ENCODE results near the gene FCRLB. TPM values are rescaled to one million over a fixed set of nuclear protein-coding genes. Genes with fewer than 3 reads are reported as not detected.

Gene FCRLB
- total RNA-seq, 2 experiments from 2014 or later, result not detected

GRCh38 chr1:161731241-161731640 lies 9.9 kb downstream of the FCRLB start:
- H3K27me3 Mint-ChIP-seq, result peaks cover 31% of the 10 kb centered on the region
- no peaks in the 10 kb centered on the region for H3K36me3 Mint-ChIP-seq (ENCODE audit: low read depth)
- ChIA-PET CTCF (no interaction called here), POLR2A (no interaction called here)
- no peaks in the 10 kb centered on the region for H3K9me3 Mint-ChIP-seq (ENCODE audit: low read depth)
- H3K27ac Mint-ChIP-seq, result no peak overlapping the region
- no peak overlapping the region for H3K4me3 Mint-ChIP-seq
- no peak for ATAC-seq
- peaks cover 45% of the 10 kb centered on the region for H3K4me1 Mint-ChIP-seq
- intact Hi-C loops (cut with DNase I, micrococcal nuclease), result loop anchor here in 1 of 2 experiments (2.0 kb wide), 1 partner anchor 14 kb away; no protein-coding TSS in a partner anchor
- no peak for DNase-seq

DNA sequence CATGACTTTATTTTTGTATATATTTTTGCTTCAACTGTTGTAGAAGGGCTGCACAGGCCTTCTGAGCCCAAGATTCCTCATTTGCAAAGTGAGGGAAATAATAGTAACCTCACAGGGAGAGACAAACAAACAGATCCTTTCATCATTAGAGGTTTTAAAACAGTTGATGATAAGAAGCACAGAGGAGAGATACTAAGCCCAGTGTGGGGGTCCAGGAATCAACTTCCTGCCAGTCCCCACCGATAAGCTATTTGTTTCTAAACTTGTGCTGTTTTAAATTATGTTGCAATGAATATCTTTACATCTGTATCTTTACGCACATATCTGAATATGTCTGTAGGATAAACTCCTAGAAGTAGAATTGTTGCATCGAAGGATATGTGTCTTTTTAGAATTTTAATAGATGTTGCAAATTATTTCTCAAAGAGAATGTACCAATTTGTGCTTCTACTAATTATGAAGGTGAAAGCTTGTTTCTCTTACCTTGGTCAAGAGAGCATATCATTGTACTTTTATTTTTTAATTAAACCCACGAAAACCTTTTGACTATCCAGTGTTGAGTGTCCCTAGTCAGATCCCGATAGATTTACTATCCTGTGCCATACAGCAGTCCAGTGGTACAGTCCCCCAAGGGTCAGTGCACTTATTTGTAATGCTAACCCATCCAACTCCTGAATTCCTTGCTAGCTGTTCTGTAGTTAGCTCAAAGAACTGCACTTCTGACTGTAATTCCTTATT lies 10.8 kb downstream of the FCRLB start:
- peaks cover 33% of the 10 kb centered on the region for H3K27me3 Mint-ChIP-seq
- no peak overlapping the region for H3K4me3 Mint-ChIP-seq
- H3K4me1 Mint-ChIP-seq, result peaks cover 50% of the 10 kb centered on the region
- DNase-seq, result no peak
- no peak overlapping the region for H3K27ac Mint-ChIP-seq
- H3K9me3 Mint-ChIP-seq (ENCODE audit: low read depth), result no peaks in the 10 kb centered on the region
- ATAC-seq, result no peak
- H3K36me3 Mint-ChIP-seq (ENCODE audit: low read depth), result no peaks in the 10 kb centered on the region
- CTCF ChIA-PET, result interaction anchor here (0.9 to 1.9 kb wide), 3 partner anchors 10 to 60 kb away, joined by 3 to 4 read pairs (median 3); partner anchors contain the start of gene DUSP12
- intact Hi-C loops (cut with DNase I, micrococcal nuclease), result loop anchor here in 1 of 2 experiments (2.0 kb wide), 1 partner anchor 13 kb away; no protein-coding TSS in a partner anchor
- POLR2A ChIA-PET, result no interaction called here

GRCh38 chr1:161733526-161733925 lies 12.2 kb downstream of the FCRLB start:
- Mint-ChIP-seq H3K9me3 (ENCODE audit: low read depth) (no peaks in the 10 kb centered on the region), H3K36me3 (ENCODE audit: low read depth) (no peaks in the 10 kb centered on the region), H3K27ac (no peak overlapping the region), H3K27me3 (peaks cover 31% of the 10 kb centered on the region), H3K4me1 (peaks cover 37% of the 10 kb centered on the region), H3K4me3 (no peak overlapping the region)
- ChIA-PET CTCF (interaction anchor here (0.7 to 1.9 kb wide), 5 partner anchors 8 to 245 kb away, joined by 3 to 4 read pairs (median 3); partner anchors contain the start of gene DUSP12), POLR2A (no interaction called here)
- intact Hi-C loops (cut with DNase I, micrococcal nuclease), result no loop called here
- ATAC-seq (no peak), DNase-seq (no peak)

GRCh38 chr1:161735837-161736236 lies 14.5 kb downstream of the FCRLB start:
- DNase-seq, result no peak
- Mint-ChIP-seq H3K27ac (no peak overlapping the region), H3K4me1 (peaks cover 22% of the 10 kb centered on the region), H3K36me3 (ENCODE audit: low read depth) (no peaks in the 10 kb centered on the region), H3K9me3 (ENCODE audit: low read depth) (no peaks in the 10 kb centered on the region), H3K4me3 (no peak overlapping the region), H3K27me3 (peaks cover 27% of the 10 kb centered on the region)
- intact Hi-C loops (cut with DNase I, micrococcal nuclease), result loop anchor here in 1 of 2 experiments (5.0 kb wide), 1 partner anchor 34 kb away; no protein-coding TSS in a partner anchor
- no peak for ATAC-seq
- POLR2A ChIA-PET, result no interaction called here
- CTCF ChIA-PET, result interaction anchor here (0.8 kb wide), 1 partner anchor 14 kb away, joined by 3 read pairs; the partner anchor contains the start of gene DUSP12

GRCh38 chr1:161736335-161736969 lies 15.1 kb downstream of the FCRLB start:
- POLR2A ChIA-PET, result no interaction called here
- Mint-ChIP-seq H3K4me1 (peaks cover 19% of the 10 kb centered on the region), H3K4me3 (no peak overlapping the region), H3K9me3 (ENCODE audit: low read depth) (no peaks in the 10 kb centered on the region), H3K27ac (no peak overlapping the region), H3K36me3 (ENCODE audit: low read depth) (no peaks in the 10 kb centered on the region), H3K27me3 (peaks cover 23% of the 10 kb centered on the region)
- CTCF ChIA-PET, result interaction anchor here (0.7 to 3.9 kb wide), 4 partner anchors 11 to 249 kb away, joined by 3 to 25 read pairs (median 4); partner anchors contain the start of genes DUSP12 and FCRLB
- peak; percentile 57 for DNase-seq
- intact Hi-C loops (cut with DNase I, micrococcal nuclease), result loop anchor here in 1 of 2 experiments (5.0 kb wide), 1 partner anchor 34 kb away; no protein-coding TSS in a partner anchor
- peak; percentile 64 for ATAC-seq

DNA sequence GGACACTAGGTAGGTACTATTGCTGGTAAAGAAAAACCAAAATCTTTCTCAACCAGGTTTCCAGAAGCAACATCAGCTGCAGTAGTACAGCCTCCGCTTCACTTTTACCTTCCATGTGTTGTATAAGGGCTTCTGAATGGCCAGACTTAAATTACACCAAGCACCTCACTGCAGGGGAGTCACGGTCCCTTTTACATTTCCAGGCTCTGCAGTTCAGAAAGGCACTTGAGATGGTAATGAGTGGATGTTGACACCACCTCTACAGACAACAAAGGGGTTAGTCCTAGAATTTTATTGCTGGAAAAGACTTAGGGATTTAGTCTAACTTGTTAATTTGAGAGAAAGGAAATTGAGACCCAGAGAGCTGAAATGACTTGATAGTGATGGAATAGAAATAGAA lies 16.3 kb downstream of the FCRLB start:
- intact Hi-C loops (cut with DNase I, micrococcal nuclease), result loop anchor here in 1 of 2 experiments (5.0 kb wide), 1 partner anchor 35 kb away; no protein-coding TSS in a partner anchor
- no peak for DNase-seq
- peaks cover 18% of the 10 kb centered on the region for H3K27me3 Mint-ChIP-seq
- no peaks in the 10 kb centered on the region for H3K9me3 Mint-ChIP-seq (ENCODE audit: low read depth)
- ChIA-PET POLR2A (interaction anchor here (0.6 kb wide), 1 partner anchor 12 kb away, joined by 6 read pairs; no protein-coding TSS in a partner anchor), CTCF (interaction anchor here (0.9 to 3.9 kb wide), 4 partner anchors 12 to 250 kb away, joined by 3 to 25 read pairs (median 5); partner anchors contain the start of genes DUSP12 and FCRLB)
- H3K27ac Mint-ChIP-seq, result no peak overlapping the region
- no peaks in the 10 kb centered on the region for H3K36me3 Mint-ChIP-seq (ENCODE audit: low read depth)
- ATAC-seq, result no peak
- no peak overlapping the region for H3K4me3 Mint-ChIP-seq
- H3K4me1 Mint-ChIP-seq, result peaks cover 19% of the 10 kb centered on the region

GRCh38 chr1:161738627-161739287 lies 17.4 kb downstream of the FCRLB start:
- no peaks in the 10 kb centered on the region for H3K9me3 Mint-ChIP-seq (ENCODE audit: low read depth)
- H3K4me3 Mint-ChIP-seq, result no peak overlapping the region
- CTCF ChIA-PET, result interaction anchor here (0.6 to 3.9 kb wide), 11 partner anchors 8 to 528 kb away, joined by 3 to 32 read pairs (median 4); partner anchors contain the start of genes DUSP12 and FCRLB
- H3K4me1 Mint-ChIP-seq, result peaks cover 23% of the 10 kb centered on the region
- POLR2A ChIA-PET, result no interaction called here
- intact Hi-C loops (cut with DNase I, micrococcal nuclease), result loop anchor here in 1 of 2 experiments (5.0 kb wide), 1 partner anchor 36 kb away; no protein-coding TSS in a partner anchor
- H3K27ac Mint-ChIP-seq, result no peak overlapping the region
- peaks cover 15% of the 10 kb centered on the region for H3K27me3 Mint-ChIP-seq
- peak; percentile 67 for ATAC-seq
- DNase-seq, result peak; percentile 69
- no peaks in the 10 kb centered on the region for H3K36me3 Mint-ChIP-seq (ENCODE audit: low read depth)

DNA sequence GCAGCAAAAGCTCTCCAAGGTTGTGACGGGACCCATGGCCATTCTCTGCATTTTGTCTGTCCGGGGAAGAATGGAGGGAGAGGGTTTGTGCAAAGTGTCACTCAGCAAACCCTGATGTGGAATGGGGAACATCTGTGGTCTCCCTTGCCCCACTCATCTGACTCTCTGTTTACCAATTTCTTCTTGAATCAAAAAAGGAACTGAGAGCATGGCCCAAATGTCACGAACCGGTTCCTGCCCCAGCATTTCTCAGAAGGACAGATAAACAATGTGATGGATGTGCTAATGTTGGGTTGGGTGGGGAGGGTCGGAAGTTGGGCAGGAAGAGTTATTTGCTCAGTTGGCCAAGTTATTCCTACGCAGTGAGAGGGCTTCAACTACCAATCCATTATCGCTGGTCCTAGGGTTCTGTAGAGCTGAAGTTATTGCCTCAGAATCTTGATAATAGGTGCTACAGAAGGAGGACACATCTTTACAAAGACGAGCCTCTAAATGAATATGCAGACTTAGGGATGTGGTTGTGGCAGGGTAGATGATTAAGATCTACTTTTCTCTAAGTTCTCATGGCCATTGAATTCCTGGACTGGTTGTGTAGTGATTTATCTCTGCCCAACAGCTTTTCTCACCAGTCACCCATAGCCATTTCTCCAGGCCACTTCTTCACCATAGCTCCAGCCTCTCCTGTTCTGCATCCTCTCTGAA lies 18.7 kb downstream of the FCRLB start:
- no peaks in the 10 kb centered on the region for H3K9me3 Mint-ChIP-seq (ENCODE audit: low read depth)
- H3K36me3 Mint-ChIP-seq (ENCODE audit: low read depth), result no peaks in the 10 kb centered on the region
- H3K27ac Mint-ChIP-seq, result no peak overlapping the region
- intact Hi-C loops (cut with DNase I, micrococcal nuclease), result loop anchor here (5.0 to 10.0 kb wide), 5 partner anchors 38 to 513 kb away; partner anchors contain the start of genes FCGR3A (in 1 of the 2) and TOMM40L (in 1 of the 2)
- H3K27me3 Mint-ChIP-seq, result peaks cover 14% of the 10 kb centered on the region
- no peak overlapping the region for H3K4me3 Mint-ChIP-seq
- DNase-seq (no peak), ATAC-seq (no peak)
- POLR2A ChIA-PET, result no interaction called here
- CTCF ChIA-PET, result interaction anchor here (0.7 to 3.9 kb wide), 13 partner anchors 10 to 529 kb away, joined by 3 to 32 read pairs (median 4); partner anchors contain the start of genes DUSP12 and FCRLB
- peaks cover 34% of the 10 kb centered on the region for H3K4me1 Mint-ChIP-seq

GRCh38 chr1:161740921-161741320 lies 19.6 kb downstream of the FCRLB start:
- peaks cover 36% of the 10 kb centered on the region for H3K4me1 Mint-ChIP-seq
- H3K27me3 Mint-ChIP-seq, result peaks cover 20% of the 10 kb centered on the region
- no peaks in the 10 kb centered on the region for H3K9me3 Mint-ChIP-seq (ENCODE audit: low read depth)
- intact Hi-C loops (cut with DNase I, micrococcal nuclease), result loop anchor here (1.0 to 10.0 kb wide), 6 partner anchors 94 to 514 kb away; partner anchors contain the start of genes FCGR3A (in 1 of the 2) and TOMM40L (in 1 of the 2)
- H3K4me3 Mint-ChIP-seq, result no peak overlapping the region
- ATAC-seq (no peak), DNase-seq (no peak)
- no peaks in the 10 kb centered on the region for H3K36me3 Mint-ChIP-seq (ENCODE audit: low read depth)
- ChIA-PET POLR2A (no interaction called here), CTCF (interaction anchor here (0.5 to 3.9 kb wide), 15 partner anchors 8 to 584 kb away, joined by 3 to 32 read pairs (median 5); partner anchors contain the start of gene DUSP12)
- H3K27ac Mint-ChIP-seq, result no peak overlapping the region

- intact Hi-C loops (cut with DNase I, micrococcal nuclease), result loop anchor here (5.0 to 10.0 kb wide), 4 partner anchors 118 to 516 kb away; partner anchors contain the start of genes FCGR3A (in 1 of the 2) and TOMM40L (in 1 of the 2)
- ATAC-seq, result no peak
- ChIA-PET POLR2A (no interaction called here), CTCF (interaction anchor here (0.6 to 3.3 kb wide), 6 partner anchors 14 to 1861 kb away, joined by 3 to 13 read pairs (median 6); no protein-coding TSS in a partner anchor)
- peaks cover 15% of the 10 kb centered on the region for H3K27me3 Mint-ChIP-seq
- H3K4me1 Mint-ChIP-seq, result peaks cover 38% of the 10 kb centered on the region
- no peaks in the 10 kb centered on the region for H3K36me3 Mint-ChIP-seq (ENCODE audit: low read depth)
- no peak overlapping the region for H3K4me3 Mint-ChIP-seq
- H3K27ac Mint-ChIP-seq, result no peak overlapping the region
- DNase-seq, result no peak
- no peaks in the 10 kb centered on the region for H3K9me3 Mint-ChIP-seq (ENCODE audit: low read depth)
Observed at GRCh38 chr1:161743231-161743630, 21.9 kb downstream of the FCRLB start.
